NCI-H460 (cell line): ENCODE measurements around the gene ULBP1. TPM values are rescaled to one million over a fixed set of nuclear protein-coding genes. Genes with fewer than 3 reads are reported as not detected.
"Not testable (repeated sequence)": the region's sequence is repeated elsewhere in the genome, so short reads cannot be mapped to it uniquely, and the experiment has no call there.

Source experiments
- DNase-seq: peaks from one replicate; pipeline ENCODE4 v3.0.0-alpha.2; 2016; ENCODE audit warnings: low read depth; ENCODE audit errors: extremely low read depth
- total RNA-seq: library from RNA; depleted of rRNA; stranded (reverse); fragments of >200 nt; shearing (Covaris generic); gene quantifications from 2 replicates; pipeline ENCODE4 v1.2.3, GENCODE V29; 2014

The ULBP1 gene
- total RNA-seq, 1 experiment from 2014 or later, result 7.7 TPM

DNA sequence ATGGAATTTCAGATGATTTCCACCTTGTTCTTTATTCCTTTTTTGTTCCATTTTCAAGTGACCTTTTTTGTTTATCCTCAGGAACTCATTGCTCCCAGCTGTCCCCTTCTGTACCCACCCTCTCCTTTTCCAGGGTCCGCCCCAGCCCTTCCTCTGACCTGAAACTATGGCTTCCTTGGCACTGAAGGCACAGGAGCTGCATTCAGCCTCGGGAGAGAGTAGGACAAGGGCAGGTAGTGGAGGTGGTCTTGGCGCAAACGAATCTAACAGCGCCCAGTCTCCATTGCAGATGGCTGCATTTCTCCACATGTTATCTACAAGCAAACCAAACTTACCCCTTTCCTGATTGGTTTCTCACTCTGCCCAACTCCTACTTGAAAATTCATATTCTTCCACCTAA lies 30.7 kb upstream of the ULBP1 start:
- no peak for DNase-seq

GRCh38 chr6:149933461-149933860 lies 30.3 kb upstream of the ULBP1 start:
- DNase-seq, result no peak

- DNase-seq, result peak; percentile 58
Measured at GRCh38 chr6:149934249-149935156, 29.2 kb upstream of the ULBP1 start.

DNA sequence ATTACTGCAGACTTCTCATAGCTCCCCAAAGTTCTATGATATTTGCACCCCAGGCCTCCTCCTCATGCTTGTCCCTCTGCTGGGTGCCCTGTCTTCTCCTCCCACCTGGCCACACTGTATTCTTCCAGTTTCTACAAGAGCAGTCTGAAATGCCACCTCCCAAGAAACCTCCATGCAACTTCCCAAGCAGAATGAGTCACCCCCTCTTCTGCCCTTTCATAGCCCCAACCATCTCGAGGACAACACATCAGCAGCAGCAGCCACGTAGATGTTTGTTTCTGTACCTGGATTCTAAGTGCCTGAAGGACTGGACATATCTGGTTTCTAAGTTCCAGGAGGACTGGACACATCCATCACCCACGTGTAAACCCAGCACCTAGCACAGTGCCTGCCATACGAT lies 28.5 kb upstream of the ULBP1 start:
- DNase-seq, result no peak

DNA sequence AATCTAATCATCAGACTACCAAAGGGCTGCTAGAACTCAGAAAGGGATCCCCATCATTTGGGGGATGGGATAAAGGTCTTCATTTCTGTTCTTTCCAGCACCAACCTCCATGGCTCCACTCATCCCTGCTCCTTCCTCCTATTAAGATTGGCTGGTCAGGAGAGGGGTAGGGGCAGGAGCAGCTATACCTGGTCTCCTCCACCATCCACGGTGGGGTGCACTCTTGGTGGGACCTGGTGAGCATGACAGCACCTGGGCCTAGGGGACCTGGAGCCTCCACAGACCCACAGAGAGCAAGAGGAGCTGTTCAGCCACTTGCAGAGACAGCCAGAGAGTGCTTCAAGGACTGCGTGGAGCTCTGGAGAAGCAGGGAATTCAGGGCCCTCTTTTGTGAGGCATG lies 28.1 kb upstream of the ULBP1 start:
- no peak for DNase-seq

DNA sequence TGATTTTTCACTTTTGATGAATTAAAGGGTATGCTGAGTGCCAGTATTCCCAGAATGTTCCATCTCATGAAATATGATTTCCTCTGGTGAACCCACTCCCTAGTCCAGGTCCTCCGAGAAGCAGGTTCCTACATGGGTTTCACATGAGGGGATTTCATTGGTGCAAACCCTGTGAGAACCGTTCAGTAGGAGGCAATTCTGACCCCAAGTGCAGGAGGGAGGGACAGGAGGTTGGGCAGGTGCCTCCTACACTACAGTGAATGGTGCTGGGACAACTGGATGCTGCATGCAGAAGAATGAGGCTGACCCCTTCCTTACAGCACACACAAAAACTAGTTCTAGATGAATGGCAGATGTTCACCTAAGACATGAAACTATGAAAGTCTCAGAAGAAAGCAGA lies 27.0 kb upstream of the ULBP1 start:
- DNase-seq, result no peak

DNA sequence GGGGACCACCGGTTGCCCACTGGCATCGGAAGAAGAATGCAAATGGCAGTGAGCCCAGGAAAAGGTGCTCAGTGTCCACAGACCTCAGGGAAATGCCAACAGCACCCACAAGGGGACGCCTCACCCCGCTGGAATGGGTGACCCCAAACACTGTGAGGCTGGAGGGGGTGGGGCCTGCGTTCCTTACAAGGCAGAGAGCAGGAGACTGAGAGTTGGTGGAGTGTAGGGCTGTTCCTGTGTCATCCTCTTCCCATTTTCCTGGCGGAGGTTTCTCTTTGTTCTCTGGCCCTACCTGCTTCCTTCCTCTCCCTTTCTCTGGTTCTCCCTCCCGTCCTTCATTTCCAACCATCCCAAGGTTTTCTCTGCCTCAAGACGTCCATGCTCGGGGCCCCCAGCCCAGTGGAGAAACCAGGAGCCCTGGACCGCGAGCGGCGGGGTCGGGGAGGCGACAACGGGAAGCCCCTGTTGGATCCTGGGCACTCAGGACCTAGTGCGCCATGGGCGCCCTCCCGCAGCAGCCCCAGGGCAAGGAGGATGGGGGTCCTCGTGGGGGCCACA lies 25.7 kb upstream of the ULBP1 start:
- not testable (repeated sequence) for DNase-seq

GRCh38 chr6:149938571-149939355 lies 25.0 kb upstream of the ULBP1 start:
- no peak for DNase-seq

- no peak for DNase-seq
Measured at GRCh38 chr6:149939356-149939648, 24.4 kb upstream of the ULBP1 start.

GRCh38 chr6:149939909-149940671 lies 23.7 kb upstream of the ULBP1 start:
- no peak for DNase-seq

DNA sequence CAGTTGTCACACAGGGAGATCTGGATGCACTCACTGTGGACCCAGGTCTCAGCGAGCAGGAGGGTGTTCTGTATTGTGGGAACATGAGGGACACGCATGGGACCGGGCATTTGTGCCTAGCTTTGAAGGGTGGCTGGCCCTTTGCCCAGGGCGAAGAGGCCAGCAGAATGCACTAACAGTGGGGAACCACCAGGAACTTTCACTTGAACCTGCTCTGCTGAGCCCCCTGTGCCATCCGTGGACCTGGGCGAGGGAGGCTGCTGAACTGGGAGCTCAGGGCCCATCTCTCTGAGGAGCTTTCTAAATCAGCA lies 23.1 kb upstream of the ULBP1 start:
- no peak for DNase-seq

DNA sequence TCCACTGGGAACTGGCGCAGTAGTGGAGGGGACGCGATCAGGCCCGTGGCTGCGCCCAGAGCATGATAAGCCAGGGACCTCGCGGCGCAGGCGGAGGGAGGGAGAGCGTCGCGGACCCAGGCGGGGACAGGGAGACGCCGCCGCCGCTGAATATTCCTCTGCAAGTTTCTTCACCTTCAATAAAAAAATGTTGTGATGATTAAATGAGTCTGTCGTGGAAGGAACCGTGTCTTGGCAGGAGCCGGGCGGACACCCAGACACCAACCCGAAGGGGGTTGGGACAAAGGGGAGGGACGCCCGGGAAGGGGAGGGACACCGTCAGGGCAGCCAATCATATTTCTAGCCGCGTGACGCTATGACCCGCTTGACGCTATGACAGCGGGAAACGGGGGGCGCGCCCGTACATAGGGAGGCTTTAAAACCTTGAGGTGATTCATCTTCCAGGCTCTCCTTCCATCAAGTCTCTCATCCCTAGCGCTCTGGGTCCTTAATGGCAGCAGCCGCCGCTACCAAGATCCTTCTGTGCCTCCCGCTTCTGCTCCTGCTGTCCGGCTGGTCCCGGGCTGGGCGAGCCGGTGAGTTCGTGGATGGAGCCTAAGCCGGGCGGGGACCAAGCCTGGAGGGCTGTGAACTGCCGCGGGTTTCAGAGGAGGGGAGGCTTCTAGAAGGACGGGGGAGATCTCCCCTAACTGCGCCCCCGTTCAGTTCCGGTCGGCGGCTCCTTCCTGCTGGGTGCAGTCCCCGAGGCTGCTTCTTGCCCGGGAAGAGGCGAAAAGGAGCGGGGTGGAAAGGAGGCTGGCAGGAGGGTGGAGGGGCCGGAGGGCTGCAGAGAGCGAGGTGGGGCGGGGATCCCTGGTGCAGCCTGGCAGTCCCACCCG lies 21.9 kb upstream of the ULBP1 start, which contains the start of gene ULBP2:
Gene ULBP2, plus strand, starts transcription at position 432 of the 878 bp plus-strand sequence. Its CDS starts 59 bp downstream, at position 491.
- DNase-seq, result peak; percentile 65

DNA sequence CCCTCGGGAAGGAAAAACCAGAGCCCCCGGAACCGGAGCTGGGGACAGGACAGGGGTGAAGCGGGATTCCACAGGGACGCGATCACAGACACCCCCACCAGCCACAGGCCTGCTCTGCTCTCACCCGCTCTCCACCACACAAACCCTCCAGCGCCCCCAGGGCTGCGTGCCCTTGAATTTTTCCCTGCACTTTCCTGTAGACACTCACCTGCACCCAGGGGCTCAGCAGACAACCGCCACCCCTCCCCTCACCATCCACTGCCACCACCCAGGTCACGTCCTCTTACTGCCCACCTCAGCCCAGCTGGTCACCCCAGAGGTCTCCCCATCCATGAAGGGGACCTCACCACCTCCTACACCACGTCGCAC lies 21.3 kb upstream of the ULBP1 start:
- DNase-seq, result no peak

DNA sequence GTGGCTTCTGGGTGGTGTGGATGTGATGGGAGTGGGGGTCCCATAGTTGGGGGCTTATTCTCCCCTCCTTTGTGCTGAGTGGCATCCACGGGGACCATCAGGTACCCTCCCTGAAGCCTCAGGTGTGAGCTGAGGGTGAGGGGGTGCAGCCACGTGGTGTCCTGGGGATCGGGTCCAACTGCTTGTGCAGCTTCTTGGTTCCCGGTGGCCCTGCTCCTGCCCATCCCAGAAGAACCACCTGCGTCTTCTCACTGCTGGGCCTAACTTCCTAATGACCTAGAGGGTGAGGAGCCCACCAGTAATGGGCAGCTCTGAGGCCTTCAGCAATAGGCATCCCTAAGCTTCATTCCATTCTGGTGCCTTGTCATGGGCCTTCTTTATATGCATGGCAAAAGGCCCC lies 20.4 kb upstream of the ULBP1 start:
- DNase-seq, result not testable (repeated sequence)

GRCh38 chr6:149945276-149945675 lies 18.5 kb upstream of the ULBP1 start:
- DNase-seq, result not testable (repeated sequence)

DNA sequence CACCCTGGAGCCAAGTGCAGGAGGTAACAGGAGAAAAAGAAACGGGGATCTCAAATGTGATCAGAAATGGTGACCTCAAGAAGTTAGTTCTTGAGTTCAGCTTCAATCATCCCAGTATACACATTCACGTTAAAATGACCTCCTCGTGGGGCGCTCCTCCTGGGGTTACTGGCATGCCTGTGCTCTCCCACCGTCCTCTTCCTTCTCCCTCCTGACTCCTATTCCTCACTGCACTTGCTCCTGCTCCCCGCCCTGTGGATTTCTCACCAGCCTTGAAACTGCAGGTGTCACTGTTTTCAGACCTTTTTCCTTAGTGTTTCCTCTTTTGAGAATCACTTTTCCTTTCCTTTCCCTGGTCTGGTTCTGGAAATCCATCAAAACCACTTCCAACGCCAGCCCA lies 17.1 kb upstream of the ULBP1 start:
- DNase-seq, result not testable (repeated sequence)

DNA sequence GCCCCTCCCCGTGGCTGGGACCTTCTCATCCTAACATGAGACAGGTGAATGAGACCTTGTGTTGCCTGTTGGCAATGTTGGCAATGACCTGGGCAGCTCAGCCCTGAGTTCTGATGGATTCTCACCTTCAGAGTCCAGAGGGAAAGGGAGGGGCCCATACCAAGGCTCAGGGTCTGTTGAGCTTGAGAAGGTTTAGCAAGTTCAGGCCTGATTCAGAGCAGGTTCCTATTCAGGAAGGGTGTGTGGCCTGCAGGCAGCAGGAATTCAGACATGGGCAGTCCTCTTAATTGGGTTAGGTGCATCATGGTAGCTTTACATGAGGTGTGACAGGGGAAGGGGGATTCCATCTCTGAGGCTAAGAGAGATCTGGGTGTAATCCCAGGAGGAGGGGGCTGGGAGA lies 16.2 kb upstream of the ULBP1 start:
- DNase-seq, result not testable (repeated sequence)

GRCh38 chr6:149948011-149948410 lies 15.7 kb upstream of the ULBP1 start:
- DNase-seq, result no peak

DNA sequence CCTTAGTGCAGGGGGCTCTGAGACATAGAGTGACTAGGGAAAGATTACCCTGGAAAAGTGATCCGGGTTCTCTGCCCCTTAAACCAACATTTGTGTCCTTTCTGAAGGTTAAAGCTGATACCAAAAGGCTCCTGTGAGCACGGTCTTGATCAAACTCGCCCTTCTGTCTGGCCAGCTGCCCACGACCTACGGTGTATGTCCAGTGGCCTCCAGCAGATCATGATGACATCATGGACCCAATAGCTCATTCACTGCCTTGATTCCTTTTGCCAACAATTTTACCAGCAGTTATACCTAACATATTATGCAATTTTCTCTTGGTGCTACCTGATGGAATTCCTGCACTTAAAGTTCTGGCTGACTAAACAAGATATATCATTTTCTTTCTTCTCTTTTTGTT lies 15.1 kb upstream of the ULBP1 start:
- no peak for DNase-seq

DNA sequence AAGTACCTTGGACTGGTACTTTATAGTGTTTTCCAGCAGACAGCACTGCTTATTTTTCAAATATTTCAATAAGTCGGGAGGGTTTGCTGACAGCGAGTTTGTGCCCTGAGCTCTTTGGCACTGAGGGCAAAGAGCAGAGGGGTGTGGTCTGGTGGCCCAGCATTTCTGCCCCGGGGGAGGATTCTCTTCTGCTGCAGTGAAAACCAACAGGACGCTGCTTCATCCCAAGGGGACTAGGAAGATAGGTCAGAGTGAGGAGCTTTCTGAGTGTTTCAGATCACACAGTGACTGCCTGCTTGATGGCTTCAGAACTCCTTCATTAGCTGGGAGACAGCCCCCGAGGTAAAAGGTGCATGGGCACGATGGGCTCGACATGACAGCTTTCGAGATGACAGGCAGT lies 13.3 kb upstream of the ULBP1 start:
- DNase-seq, result no peak
